Hematopoietic multipotent progenitor cell treated with erythropoietin and hydrocortisone succinate and interleukin-3 and kit ligand, for 6 days (in vitro differentiated cells): ENCODE measurements around the gene ATOH8.

ENCODE experiments used
- DNase-seq: peaks from one replicate; pipeline ENCODE4 v3.0.0-alpha.2; 2015

ATOH8 gene

DNA sequence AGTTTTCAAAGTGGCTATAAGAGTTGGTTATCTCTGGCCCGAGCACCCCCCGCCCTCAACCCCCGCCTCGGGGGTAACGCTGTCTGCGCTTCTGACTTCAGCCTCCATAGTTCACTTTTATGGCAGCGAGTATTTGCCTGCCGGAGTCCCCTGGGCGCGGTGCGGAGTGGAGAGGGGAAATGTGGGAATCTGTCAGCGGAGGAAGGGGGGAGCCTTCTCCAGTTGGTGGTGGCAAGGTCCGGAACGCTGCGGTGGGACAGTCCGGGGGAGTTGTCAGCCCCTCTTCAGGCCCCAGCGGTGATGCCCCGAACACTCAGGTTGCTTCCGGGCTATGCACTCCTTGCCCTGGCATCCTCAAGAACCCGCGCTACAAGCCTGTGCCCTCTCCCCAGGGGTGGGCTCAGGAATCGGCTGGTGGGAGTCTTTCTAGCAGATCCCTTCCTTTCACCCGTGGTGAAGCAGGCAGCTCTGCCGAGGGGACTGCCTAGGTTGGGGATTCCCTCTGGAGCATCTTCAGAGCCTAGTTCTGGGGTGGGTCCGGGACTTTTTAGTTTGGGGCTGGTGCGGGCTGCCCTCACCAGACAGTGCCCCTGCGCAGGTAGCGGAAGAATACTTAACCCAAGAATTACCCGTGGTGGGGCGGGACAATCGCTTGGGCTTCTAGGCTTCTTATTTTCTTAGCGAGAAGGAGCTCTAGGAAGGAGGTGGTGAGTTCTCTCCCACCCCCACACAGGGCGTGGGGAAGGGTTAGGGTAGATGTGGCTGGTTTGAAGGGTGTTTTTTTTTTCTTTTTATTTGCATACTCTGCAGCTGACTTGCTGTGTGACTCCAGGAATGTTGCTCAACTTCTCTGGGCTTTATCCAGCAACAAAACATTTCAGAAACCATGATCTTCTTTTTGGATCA is 1.6 kb downstream of the ATOH8 start:
- DNase-seq, result no peak

DNA sequence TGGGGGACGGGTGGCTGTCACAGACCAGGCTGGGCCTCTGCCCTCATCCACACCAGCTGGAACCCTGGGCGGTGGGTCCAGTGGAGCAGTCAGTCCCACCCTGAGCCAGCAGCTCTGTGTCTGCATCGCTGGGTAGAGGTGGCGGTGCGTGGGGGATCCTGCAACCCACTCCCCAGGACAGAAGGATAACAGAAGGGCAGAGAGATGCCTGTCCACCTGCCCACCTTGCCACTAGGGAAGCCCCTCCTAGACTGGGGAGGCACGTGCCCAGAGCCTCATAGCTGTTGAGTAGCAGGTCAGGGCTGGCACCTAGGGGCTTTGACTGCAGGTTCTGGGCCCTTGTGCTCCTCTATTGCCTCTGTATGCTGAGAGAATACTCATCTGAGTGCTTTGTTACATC is 2.4 kb downstream of the ATOH8 start:
- DNase-seq, result no peak

DNA sequence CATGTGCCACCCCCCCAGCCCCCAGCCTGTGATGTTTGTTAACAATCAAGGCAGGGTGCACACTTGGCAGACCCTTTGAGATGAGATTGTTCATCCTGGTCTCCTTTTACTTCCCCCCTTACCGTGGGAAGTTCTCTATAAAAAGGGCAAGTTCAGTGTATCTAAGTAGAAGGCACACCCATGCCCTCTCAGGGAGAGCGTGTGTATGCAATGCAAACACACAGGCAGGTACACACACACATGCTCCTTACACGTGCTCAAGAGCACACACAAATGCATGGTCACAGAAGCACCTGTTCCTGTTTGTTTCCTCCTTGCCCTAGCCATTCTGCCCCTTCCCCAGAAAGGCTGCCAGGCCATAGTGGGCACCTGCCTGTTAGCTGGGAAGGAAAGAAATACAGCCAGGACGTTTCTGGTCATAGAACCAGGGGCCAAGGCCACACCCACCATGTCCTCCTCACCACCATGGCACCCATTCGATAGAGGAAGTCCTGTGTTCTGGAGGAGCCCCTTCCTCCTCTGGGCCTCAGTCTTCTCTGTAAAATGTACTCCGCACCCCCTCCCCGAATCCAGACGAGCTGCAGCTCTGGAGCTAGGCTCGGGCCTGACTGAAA is 3.1 kb downstream of the ATOH8 start:
- no peak for DNase-seq

DNA sequence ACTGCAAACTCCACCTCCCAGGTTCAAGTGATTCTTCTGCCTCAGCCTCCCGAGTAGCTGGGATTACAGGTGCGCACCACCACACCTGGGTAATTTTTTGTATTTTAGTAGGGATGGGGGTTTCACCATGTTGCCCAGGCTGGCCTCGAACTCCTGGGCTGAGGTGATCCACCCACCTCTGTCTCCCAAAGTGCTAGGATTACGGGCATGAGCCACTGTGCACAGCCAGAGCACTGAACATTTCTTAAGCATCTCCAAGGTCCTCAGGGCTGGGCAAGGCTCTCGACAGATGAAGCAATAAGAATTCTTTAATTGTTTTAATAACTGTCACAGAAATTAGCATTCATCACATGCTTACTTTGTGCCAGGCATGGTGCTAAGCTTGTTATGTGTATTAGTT is 4.1 kb downstream of the ATOH8 start:
- no peak for DNase-seq

DNA sequence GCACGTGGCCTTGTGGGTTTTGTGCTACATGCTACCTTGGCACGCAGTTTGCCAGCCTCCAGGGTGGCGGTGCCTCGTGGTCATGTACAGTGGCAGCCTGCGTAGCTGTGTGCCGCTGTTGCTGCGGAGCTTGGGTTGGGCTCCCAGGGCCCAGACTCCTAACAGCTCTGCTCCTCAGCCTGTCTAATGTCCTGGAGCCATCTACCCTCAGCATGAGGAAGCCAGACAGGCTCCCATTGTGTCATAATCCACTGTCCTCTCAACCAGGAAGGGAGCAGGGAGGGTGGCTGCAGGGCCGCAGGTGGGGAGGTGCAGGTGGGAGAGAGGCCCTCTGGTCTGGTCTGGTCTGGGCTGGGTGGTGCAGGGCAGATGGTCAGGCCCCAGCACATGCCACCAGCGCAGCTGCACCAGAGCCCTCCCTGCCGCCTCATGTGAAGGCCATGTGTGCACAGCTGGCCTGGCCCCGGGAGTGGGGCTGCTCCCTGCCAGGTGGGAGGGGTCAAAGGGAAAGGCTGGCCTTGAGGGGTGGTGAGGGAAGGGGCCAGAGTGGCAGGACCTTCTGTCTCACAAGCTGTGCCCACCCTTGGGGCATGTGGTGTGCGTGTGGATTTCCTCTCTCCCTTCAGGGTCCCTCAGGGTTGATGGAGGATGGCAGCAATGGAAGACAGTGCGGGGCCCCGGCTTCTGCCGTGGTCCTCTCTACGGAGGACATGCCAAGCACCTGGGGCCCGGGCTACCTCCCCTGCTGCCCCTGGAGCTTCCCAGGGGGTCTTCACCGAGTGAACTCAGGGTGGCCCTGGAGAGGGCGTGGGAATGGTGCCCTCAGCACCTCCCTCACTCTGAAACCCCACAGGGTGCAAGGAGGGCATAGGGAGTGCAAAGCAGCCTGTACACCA is 4.8 kb downstream of the ATOH8 start:
- no peak for DNase-seq

DNA sequence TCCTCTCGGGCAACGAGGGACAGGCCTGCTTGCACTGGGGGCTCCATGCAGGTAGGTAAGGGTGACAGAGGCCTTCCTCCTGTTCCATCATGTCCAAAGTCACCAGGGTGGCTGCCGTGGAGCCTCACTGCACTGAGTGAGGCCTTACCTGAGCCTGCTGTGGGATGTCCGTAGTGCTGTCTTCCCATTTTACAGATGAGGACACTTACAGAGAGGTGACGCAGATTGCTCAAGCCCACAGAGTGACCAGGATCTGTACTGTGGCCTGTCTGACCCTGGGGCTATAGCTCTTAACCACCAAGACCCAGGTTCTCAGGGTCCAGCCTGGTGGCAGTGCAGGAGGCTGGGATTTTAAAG is 5.4 kb downstream of the ATOH8 start:
- no peak for DNase-seq

DNA sequence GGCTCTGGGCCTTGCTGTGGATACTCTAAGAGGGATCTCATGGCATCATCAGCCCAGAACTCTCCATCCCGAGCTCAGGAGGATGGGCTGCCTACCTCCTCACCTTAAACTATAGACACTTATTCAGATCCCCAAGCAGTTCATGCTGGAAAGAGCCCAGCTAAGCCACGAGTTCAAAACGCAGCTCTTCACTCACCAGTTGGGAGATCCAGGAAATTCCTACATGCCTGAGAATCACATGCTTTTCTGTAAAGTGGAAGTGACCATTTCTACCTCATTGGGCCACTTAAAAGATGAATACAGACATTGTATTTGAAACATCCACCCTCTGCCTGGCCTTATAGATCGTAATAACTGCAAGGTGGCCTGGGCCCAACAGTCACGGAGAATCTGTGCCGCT is 6.6 kb downstream of the ATOH8 start:
- no peak for DNase-seq

DNA sequence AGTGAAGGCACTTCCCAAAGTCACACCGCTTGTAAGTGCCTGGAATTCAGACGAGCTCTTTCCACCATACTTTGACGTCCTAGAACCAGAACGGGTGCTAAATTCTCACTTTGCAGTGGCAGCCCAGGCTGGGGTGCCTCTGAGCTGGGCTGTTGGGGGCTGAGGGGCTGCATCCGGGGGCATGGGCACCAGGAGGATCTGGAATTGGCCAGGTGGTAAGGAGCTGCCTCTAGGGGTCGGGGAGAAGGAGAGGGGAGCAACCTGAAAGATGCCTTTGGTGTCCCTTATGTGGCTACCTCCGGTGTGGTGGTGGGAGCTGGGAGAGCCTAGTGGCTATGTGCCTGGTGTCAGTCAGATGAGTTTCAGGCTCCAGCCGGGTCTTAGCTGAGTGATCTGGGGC is 7.1 kb downstream of the ATOH8 start:
- no peak for DNase-seq

DNA sequence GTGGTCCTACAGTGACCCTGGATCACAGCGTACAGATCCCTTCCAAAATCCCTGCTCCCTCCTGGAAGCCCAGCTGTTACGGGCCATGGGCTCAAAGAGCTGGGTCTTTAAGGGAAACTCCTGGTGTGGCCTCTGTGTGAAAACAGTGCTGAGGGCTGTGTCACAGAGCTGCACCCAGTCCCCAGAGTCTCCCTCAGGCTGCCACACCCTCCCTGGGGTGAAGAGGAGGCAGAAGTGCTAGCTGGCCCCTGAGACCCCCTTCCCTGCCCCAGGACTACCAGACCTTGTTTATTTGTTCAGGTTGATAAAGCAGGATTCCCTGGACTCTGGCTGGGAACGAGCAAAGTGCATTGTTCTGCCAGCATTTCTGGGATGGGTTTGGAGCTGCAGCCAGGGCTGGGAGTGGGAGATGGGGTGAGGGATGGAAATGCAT is 7.7 kb downstream of the ATOH8 start:
- no peak for DNase-seq

DNA sequence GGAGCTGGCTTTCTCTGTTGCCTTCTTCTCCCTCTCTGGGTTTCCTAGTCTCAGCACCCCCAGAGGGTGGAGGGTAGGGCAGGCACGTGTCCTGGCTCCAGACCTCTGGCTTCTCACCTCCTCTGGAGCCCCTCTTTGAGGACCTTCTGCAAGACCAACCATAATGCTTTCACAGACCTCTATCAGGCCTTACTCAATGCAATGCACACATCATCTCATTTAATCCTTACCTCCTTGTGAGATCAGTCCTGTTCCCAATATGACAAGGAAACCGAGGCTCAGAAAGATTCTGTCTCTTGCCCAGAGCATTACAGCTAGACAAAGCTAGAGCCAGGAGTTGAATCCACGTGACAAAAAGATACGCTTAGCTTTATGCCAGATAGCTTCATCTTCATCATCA is 8.2 kb downstream of the ATOH8 start:
- no peak for DNase-seq

DNA sequence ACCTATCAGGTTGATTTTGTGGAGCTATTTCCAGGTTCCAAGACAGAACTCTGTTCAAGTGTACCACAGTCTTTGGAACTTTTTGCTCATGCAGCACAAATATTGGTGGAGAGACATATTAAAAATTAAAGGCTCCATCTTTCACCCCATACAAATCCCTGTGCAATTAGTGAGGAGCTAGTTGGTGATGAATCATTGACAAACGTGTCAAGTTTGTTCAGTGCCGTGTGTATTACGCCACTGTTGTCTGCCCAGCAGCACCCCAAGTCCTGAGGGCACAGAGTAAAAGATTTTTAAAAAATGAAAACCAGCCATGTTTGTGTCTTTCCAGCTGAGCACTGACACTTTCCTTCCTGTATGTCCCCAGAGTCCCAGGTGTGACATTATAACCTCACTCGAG is 9.3 kb downstream of the ATOH8 start:
- no peak for DNase-seq

DNA sequence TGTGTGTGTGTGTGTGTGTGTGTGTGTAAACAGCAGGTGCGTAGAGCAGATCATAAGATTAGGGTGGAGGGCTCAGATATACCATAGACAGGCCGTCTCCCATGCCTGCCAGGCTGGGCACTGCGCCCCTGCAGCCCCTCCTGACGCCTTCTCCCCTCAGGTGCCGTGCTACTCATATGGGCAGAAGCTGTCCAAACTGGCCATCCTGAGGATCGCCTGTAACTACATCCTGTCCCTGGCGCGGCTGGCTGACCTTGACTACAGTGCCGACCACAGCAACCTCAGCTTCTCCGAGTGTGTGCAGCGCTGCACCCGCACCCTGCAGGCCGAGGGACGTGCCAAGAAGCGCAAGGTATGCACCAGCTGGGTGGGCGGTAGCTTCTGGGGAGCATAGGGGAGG is 10.0 kb downstream of the ATOH8 start:
- no peak for DNase-seq

DNA sequence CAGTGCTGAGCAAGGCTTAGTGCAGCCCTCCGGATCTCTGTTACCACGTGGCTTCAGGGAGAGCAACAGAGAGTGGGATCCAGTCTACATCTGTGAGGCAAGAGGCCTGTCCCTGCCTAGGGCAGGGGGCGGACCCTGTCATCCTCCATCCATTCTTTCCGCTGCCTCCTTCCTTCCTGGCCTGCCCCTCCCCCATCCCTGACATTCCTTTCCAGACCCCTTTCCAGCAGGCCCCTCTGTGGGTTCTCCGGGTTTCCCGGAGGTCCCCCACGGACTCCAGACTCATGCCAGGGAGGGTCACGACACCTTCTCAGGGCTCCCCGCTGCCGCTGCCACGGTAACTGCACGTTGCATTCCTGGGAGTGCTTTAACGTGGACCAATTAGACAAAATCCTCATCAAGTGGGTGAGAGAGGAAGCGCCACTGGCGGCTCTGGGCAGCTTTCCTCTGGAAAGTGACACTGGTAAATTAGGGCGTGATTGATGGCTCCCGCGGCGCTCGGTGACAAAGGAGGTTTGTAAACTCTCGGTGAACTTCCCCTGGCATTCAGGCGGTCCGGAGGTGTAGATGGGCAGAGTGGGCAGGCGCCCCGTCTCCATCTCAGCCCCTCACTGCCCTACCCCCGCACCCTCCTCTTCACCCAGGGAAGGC is 11.4 kb downstream of the ATOH8 start:
- DNase-seq, result no peak

DNA sequence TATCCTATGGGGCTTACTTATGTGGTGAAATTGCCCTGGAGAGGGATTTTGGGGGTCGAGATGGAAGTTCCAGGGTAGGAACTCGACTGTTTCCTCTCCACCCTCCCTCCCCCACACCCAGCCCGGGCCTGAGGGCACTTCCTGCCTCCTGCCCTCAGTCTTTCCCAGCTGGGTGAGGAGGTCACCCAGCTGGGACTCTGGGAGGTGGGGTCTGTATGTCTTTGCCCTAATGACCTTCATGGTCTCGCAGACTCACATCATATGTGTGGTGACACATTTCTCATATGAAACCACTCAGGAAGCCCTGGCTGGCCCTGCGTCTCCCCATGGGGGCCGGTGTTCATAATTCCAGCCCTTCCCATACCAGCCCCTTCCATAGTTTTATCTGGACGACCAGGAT is 12.4 kb downstream of the ATOH8 start:
- no peak for DNase-seq

DNA sequence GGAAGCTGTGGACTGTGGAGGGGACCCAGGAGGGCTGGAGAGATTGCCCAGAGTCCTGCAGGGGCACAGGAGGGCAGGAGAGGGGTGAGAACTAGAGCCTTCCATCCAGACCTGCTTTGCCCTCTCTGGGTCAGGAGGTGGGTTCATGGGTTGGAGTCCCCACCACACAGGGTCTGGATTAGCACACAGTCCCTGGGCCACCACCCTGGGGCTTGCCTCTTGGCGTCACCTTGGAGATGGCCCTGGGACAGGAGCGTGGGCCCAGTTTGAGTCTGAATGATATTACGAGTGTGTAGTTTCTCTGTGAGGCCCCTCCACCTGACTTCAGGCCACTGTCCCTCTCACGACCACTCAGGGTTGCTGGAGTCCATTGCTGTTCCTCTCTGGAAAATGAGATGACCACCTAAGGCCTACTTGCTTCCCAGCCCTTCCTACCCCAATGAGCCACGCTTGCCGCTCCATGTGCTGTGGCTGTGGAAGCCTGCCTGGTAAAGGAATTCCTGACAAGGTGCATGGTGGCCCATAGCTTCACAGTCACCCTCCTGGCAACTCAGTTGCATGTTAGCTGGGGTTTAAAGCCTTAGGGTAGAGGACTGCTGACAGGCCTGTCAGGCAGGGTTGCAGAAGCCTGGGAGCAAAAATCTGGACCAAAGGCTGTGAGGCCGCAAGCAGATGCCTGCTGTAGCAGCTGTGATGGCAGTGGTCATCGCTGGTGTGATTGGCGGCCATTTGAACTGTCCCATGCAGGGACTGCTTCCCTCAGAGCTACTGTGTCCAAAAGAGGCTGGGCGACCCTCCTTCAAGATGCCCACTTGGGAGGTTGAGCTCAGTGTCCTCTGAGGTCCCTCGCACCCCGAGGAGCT is 14.2 kb downstream of the ATOH8 start:
- no peak for DNase-seq

DNA sequence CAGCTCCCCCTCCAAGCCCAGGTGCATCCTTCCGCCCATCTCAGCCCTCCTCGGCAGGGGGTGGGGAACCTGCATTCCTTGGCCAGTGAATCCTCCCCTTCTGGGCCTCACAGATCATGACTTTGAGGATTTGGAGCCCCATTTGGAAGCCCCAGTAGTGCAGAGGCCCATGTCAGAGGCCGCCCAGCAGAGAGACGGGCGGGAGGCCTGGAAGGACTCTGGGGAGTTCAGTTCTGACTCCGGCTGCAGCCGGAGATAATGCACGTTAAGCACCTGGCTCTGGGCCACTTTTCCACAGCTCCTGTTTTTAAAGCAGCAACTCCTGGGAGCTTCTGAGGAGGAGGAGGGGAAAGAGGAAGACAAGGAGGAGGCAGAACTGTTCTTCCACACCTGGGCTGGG is 14.9 kb downstream of the ATOH8 start:
- no peak for DNase-seq

DNA sequence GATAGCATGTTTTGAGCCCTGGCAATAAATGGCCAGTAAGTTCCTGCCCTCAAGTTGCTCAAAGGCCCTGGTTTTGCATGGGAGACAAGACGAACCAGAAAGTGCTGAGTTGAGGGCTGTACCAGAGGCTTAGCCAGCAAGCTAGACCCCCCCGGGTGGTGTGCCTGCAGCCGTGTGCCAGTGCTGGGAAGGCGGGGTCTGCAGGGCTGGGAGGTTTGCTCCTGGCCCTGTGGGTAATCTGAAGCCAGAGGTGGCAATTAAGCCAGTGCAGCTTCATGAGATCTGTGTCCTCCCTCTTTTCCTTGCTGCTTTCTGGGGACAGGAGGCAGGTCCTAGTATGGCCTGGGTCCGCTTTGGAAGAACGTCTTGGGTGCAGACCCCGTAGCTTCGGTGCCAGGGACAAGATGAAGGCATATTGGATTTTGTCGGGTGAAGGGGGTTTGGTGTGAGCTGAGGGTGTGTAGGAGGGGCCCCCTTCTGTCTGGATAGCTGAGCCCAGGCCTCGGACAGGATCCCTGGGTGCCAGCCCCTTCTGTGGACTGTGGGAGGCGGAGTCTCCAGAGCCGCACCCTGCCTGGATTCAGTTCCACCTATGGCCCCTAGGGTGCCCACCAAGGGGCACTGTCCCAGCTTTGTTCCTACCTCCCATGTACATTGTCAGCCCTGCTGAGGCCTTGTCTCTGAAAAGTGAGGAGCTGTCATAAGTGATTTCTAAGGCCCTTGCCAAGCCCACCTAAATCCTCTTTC is 15.6 kb downstream of the ATOH8 start:
- DNase-seq, result peak; percentile 65

DNA sequence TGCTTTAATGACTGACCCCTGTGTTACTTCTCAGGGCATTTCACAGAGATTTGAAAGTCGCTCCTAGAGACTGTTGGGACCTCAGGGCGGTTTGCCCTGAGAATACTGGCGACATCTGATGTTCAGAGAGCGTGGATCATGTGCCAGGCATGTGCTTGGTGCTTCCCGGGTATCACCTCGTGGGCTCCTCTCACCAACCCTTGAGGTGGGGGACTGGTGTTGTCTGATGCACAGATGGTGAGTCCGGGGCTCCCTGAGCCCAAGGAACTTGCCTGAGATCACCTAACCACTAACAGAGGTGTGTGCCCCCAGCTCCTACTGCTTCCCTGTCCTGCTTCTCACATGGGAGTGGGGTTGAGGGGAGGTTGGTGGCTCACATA is 16.2 kb downstream of the ATOH8 start:
- DNase-seq, result no peak

DNA sequence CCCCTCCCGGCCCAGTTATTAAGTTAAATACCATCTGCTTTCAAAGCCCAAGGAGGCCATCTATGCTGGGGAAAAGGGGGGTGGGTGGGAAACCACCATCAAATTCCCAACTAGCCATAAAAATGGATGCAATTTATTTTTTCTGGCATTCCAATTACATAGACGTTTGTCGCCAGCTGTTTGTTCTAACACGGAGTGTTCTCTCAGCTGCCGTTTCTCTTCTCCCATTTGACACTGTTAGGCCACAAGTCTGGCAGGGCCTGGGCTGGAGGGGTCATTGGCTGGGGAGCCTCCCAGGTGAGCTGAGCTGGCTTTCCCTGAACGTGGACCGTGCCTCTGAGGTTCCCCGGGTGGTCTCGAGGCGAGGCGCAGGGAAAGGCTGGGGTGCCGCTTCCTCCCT is 16.6 kb downstream of the ATOH8 start:
- DNase-seq, result no peak

DNA sequence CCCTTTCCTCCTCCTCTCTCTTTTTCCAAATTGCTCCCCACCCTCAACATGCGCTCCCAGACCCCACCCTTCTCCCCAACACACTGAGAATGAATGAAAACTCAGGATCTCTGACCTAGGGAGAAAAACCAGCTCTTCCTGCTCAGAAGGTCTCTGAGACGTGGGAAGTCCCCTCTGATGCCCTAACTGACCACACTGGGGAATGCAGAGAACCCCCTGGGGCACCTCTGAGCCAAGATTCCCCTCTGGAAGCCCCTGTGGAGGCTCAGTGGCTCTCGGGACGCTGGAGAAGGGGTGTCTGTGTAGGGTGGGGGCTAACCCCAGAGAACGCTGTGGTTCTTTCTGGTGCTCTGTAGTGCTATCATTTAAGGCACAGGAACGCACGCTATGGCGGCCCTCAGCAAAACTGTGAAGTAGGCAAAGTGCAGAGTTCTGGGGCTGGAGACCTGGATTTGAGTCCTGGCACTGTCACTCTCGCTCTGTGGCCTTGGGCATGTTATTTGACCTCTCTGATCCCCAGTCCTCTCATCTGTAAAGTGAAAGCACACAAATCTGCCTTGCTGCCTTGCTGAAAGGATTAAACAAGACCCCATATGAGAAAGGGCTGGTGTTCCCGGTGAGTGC is 17.1 kb downstream of the ATOH8 start:
- DNase-seq, result no peak

DNA sequence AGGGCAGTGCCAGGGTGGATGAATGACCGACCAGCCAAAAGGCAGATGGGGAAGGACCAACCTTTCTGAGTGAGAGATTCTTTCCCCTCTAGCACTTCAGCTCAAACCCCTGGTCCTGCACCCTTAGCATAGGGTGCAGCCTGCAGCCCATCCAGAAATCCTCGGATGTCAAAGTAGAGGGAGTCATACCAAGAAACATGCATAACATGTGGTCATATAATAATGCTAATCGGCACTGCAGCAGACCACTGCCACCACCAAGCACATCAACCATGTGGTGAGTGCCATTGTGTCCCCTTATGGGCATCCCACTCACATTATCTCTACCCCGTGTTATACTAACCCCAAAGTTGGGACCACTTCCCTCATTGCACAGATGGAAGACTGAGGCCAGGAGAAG is 17.7 kb downstream of the ATOH8 start:
- DNase-seq, result no peak
